VCaP (cell line): ENCODE results near the gene LRFN4.

Source experiments
- H3K27ac ChIP-seq: fragments of 450-650 bp; 2 replicates; pipeline ENCODE4 v1.5.1; 2017
- CTCF ChIP-seq: fragments of 450-650 bp; conservative IDR thresholded peaks from 2 replicates; pipeline ENCODE4 v1.5.1; 2017; ENCODE audit warnings: mild to moderate bottlenecking, moderate library complexity

Gene LRFN4

GRCh38 chr11:66842501-66842895 lies 14.4 kb upstream of the LRFN4 start:
- TF ChIP-seq CTCF = no peak
- H3K27ac ChIP-seq = peak overlapping the region; percentile 94

DNA sequence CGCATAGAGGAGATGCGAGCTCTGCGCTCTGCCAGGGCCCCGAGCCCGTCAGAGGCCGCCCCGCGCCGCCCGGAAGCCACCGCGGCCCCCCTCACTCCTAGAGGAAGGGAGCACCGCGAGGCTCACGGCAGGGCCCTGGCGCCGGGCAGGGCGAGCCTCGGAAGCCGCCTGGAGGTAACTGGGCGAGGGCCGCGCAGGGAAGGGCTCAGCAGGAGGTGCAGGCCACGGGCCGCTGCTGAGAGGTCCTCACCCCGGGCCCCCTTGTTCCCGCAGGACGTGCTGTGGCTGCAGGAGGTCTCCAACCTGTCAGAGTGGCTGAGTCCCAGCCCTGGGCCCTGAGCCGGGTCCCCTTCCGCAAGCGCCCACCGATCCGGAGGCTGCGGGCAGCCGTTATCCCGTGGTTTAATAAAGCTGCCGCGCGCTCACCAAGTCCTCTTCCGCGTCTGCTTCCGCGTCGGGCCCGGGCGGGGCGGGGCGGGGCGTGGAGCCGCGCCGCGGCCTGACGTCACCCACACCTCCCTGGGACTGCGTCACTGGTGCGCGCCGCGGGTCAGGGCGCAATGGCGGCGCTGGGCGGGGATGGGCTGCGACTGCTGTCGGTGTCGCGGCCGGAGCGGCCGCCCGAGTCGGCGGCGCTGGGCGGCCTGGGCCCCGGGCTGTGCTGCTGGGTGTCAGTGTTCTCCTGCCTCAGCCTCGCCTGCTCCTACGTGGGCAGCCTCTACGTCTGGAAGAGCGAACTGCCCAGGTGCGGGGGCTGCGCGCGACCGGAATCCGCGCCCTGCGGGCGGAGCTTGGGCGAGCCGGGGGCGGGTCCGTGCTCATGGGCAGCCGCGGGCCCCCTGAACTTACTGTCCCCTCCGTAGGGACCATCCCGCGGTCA lies 13.7 kb upstream of the LRFN4 start, which contains the start of gene RCE1:
TSS of gene RCE1 (plus strand) at position 546 of the 880 bp plus-strand sequence. CDS start at position 561, 15 bp downstream.
- H3K27ac ChIP-seq = peak within 1 kb of the TSS; percentile 94
- no peak for TF ChIP-seq CTCF

DNA sequence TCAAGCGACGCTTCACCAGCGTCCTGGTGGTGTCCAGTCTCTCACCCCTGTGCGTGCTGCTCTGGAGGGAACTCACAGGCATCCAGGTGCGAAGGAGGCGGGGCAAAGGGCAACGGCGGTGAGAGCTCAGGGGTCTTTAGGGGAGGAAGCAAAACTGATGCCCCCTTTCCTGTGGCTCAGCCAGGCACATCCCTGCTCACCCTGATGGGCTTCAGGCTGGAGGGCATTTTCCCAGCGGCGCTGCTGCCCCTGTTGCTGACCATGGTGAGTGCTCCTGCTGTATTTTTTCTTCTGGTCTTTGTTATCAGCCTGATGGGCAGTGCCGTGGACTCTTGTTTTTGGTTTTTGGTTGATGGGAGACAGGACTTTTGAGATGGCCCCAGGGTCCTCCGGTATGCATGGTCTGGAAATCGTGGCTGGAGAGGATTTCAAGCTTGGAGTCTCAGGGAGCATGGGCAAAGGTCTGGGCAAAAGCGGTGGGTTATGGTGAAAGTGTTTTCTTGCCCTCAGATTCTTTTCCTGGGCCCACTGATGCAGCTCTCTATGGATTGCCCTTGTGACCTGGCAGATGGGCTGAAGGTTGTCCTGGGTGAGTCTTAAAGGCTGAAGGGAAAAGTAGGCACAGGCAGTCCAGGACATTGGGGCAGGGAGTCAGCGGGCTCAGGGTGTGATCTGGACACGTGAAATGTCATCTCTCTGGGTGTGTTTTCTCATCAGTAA lies 12.9 kb upstream of the LRFN4 start:
- peak overlapping the region; percentile 94 for H3K27ac ChIP-seq
- no peak for TF ChIP-seq CTCF

GRCh38 chr11:66844496-66845142 lies 12.2 kb upstream of the LRFN4 start:
- peak overlapping the region; percentile 94; the same call in 1 of the 2 replicates for H3K27ac ChIP-seq
- no peak for TF ChIP-seq CTCF

GRCh38 chr11:66845143-66845875 lies 11.6 kb upstream of the LRFN4 start:
- 0 out of 2 replicates have a peak, but pooled peaks have one; percentile 14 for TF ChIP-seq CTCF
- H3K27ac ChIP-seq = no peak overlapping the region

DNA sequence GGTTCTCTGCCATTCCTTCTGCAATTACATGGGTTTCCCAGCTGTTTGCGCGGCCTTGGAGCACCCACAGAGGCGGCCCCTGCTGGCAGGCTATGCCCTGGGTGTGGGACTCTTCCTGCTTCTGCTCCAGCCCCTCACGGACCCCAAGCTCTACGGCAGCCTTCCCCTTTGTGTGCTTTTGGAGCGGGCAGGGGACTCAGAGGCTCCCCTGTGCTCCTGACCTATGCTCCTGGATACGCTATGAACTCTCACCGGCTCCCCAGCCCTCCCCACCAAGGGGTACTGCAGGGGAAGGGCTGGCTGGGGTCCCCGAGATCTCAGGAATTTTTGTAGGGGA lies 11.0 kb upstream of the LRFN4 start:
- no peak overlapping the region for H3K27ac ChIP-seq
- TF ChIP-seq CTCF = peak; percentile 4; the same call in 1 of the 2 replicates
